Measurements from ENCODE around the gene ZNF688. TPM values are rescaled to one million over a fixed set of nuclear protein-coding genes. Genes with fewer than 3 reads are reported as not detected.

The ZNF688 gene
- total and polyA plus RNA-seq, 2 of the 13 experiments (the other 11 are each of a cell fraction or from before 2014, with no cell fraction given): 2.4 to 5.4 TPM

DNA sequence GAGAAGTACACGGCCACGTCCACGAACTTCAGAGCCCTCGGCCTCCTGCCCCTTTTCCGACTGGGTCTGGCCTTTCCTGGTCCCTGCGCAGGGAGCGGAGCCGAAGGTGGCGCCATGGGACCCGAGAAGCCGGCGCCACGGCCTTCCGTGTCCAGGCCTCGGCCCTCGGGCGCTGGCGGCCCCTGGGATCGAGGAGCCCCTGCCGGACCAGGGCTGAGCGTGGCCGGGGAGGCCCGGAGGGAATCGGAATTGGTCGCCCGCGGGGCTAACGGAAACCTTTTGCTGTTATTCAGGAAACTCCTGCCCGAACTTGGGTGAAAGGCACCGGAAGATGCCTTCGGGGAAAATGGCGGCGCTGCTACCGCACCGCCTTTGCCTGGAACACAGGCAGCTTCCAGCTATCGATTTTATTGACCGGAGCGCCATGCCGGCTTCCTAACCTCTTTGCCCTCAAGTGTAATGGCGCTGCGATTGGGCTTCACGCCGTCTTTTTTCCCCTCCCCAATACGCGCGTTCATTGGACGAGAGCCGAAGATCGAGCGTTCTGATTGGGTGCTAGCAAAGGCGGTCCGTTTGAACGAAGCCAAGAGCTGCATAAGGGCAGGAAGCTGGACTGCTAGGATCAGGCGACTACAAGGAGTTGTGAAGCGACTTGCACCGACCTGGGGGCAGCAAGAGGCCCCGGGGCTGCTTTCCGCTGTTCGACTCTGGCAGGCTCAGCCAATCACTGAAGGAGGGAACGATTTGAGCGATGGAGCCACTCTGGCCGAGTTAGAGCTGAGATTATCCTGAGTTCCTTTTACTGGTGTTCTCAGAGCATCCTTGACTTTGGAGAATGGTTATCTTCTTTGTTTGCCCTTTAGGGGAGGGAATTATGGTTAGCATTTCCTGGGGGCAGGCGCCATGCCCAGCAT, 38.7 kb upstream of the ZNF688 start, which contains the start of gene ZNF689 (continued):
- TF ChIP-seq, protein P1, sequence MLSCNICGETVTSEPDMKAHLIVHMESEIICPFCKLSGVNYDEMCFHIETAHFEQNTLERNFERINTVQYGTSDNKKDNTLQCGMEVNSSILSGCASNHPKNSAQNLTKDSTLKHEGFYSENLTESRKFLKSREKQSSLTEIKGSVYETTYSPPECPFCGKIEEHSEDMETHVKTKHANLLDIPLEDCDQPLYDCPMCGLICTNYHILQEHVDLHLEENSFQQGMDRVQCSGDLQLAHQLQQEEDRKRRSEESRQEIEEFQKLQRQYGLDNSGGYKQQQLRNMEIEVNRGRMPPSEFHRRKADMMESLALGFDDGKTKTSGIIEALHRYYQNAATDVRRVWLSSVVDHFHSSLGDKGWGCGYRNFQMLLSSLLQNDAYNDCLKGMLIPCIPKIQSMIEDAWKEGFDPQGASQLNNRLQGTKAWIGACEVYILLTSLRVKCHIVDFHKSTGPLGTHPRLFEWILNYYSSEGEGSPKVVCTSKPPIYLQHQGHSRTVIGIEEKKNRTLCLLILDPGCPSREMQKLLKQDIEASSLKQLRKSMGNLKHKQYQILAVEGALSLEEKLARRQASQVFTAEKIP (CRISPR knock-in tag; IDR thresholded peaks at IDR 0.05; ENCODE audit: borderline replicate concordance): no peak
- peak; percentile 99; the same call in 1 of the 2 replicates for TF ChIP-seq ZNF333 (CRISPR knock-in tag; IDR thresholded peaks at IDR 0.05; ENCODE audit: borderline replicate concordance)
- no peak for TF ChIP-seq SUZ12 (IDR thresholded peaks at IDR 0.05; ENCODE audit: low read depth, low read length)
- peak; percentile 70 for TF ChIP-seq U2AF1 (optimal IDR thresholded peaks at IDR 0.05; ENCODE audit: low read depth, low read length)
- peak; percentile 98 for TF ChIP-seq ZNF430 (CRISPR knock-in tag; IDR thresholded peaks at IDR 0.05)
- peak; percentile 55; the same call in 1 of the 2 replicates for TF ChIP-seq ZSCAN29 (CRISPR knock-in tag; conservative IDR thresholded peaks at IDR 0.05)
- peak; percentile 99 for TF ChIP-seq ZNF501 (CRISPR knock-in tag; IDR thresholded peaks at IDR 0.05)
- TF ChIP-seq, protein P2, sequence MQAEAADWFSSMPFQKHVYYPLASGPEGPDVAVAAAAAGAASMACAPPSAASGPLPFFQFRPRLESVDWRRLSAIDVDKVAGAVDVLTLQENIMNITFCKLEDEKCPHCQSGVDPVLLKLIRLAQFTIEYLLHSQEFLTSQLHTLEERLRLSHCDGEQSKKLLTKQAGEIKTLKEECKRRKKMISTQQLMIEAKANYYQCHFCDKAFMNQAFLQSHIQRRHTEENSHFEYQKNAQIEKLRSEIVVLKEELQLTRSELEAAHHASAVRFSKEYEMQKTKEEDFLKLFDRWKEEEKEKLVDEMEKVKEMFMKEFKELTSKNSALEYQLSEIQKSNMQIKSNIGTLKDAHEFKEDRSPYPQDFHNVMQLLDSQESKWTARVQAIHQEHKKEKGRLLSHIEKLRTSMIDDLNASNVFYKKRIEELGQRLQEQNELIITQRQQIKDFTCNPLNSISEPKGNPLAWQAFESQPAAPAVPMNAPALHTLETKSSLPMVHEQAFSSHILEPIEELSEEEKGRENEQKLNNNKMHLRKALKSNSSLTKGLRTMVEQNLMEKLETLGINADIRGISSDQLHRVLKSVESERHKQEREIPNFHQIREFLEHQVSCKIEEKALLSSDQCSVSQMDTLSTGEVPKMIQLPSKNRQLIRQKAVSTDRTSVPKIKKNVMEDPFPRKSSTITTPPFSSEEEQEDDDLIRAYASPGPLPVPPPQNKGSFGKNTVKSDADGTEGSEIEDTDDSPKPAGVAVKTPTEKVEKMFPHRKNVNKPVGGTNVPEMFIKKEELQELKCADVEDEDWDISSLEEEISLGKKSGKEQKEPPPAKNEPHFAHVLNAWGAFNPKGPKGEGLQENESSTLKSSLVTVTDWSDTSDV (CRISPR knock-in tag; IDR thresholded peaks at IDR 0.05): peak; percentile 85
- TF ChIP-seq ZNF792 (CRISPR knock-in tag; IDR thresholded peaks at IDR 0.05): peak; percentile 92
- no peak; the same call in 1 of the 2 replicates for TF ChIP-seq ZNF772 (CRISPR knock-in tag; IDR thresholded peaks at IDR 0.05)
- TF ChIP-seq, protein P3, sequence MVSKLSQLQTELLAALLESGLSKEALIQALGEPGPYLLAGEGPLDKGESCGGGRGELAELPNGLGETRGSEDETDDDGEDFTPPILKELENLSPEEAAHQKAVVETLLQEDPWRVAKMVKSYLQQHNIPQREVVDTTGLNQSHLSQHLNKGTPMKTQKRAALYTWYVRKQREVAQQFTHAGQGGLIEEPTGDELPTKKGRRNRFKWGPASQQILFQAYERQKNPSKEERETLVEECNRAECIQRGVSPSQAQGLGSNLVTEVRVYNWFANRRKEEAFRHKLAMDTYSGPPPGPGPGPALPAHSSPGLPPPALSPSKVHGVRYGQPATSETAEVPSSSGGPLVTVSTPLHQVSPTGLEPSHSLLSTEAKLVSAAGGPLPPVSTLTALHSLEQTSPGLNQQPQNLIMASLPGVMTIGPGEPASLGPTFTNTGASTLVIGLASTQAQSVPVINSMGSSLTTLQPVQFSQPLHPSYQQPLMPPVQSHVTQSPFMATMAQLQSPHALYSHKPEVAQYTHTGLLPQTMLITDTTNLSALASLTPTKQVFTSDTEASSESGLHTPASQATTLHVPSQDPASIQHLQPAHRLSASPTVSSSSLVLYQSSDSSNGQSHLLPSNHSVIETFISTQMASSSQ (IDR thresholded peaks at IDR 0.05; ENCODE audit: low read depth): peak; percentile 71; the same call in 1 of the 2 replicates
- TF ChIP-seq, protein P3 (CRISPR knock-in tag; IDR thresholded peaks at IDR 0.05; ENCODE audit: borderline replicate concordance): peak; percentile 67; the same call in 1 of the 2 replicates
- TF ChIP-seq ZNF816 (CRISPR knock-in tag; IDR thresholded peaks at IDR 0.05; ENCODE audit: borderline replicate concordance): peak; percentile 91
- peak; percentile 24; the same call in 1 of the 2 replicates for TF ChIP-seq ZNF749 (CRISPR knock-in tag; IDR thresholded peaks at IDR 0.05; ENCODE audit: borderline replicate concordance)
- TF ChIP-seq, protein P4, sequence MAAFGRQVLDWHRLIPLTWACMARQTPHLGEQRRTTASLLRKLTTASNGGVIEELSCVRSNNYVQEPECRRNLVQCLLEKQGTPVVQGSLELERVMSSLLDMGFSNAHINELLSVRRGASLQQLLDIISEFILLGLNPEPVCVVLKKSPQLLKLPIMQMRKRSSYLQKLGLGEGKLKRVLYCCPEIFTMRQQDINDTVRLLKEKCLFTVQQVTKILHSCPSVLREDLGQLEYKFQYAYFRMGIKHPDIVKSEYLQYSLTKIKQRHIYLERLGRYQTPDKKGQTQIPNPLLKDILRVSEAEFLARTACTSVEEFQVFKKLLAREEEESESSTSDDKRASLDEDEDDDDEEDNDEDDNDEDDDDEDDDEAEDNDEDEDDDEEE (CRISPR knock-in tag; IDR thresholded peaks at IDR 0.05): no peak; the same call in 1 of the 2 replicates
- peak; percentile 98 for TF ChIP-seq DNMT3B (CRISPR knock-in tag; conservative IDR thresholded peaks at IDR 0.05)
- peak; percentile 91 for TF ChIP-seq HNRNPLL (IDR thresholded peaks at IDR 0.05; ENCODE audit: low read depth, low read length, poor library complexity, severe bottlenecking)
- TF ChIP-seq PLRG1 (conservative IDR thresholded peaks at IDR 0.05): no peak
- TF ChIP-seq ZNF660 (CRISPR knock-in tag; IDR thresholded peaks at IDR 0.05; ENCODE audit: borderline replicate concordance, low read depth): no peak; the same call in 1 of the 2 replicates

Data from HepG2 (cell line).